Measurements from ENCODE around the gene ADGRB3. TPM values are rescaled to one million over a fixed set of nuclear protein-coding genes. Genes with fewer than 3 reads are reported as not detected.

Gene ADGRB3
- total and polyA plus RNA-seq, 8 donors = 0.19 to 16.0 (median 0.61) TPM; not detected in 1

DNA sequence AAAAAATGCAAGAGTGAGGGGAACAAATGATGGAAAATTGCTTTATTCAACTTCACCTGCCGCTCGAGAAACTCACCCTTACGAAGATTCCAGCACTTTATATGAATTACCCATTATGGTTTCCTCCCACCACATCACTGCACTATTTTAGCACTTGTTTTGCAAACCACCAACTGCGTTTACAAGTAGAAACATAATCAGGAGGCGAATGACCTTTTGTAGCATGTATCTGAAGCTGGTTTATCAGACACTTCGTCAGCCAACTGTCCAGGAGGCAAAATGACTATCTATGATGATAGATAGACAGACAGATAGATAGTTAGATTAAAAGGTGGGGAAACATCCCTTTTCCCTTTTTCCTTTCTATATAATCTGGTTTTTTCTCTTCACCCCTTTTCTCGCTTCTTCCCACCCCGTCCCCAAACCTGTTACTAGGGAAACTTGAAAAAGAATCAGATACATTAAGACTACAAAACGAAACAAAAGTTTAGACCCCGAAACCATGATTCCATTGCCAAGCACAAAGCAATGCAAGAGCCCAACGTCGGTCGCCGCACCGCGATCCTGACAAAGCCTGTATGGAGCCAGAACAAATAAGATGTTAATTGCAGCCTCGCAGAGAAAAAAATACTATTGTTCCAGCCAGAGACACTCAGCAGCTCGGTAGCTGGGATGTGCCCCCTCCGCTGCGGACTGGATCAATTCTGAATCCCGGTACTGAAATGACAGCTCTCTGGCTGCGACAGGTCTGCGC, 933 bp upstream of the ADGRB3 start:
- WGBS, 5 donors = 3 to 8% (median 4%) methylated on average over 23 of the region's 23 CpGs
- intact Hi-C loops (cut with DNase I; ENCODE audit: low total_unique reads) = no loop called here
- H3K4me1 ChIP-seq = peaks cover 4 to 33% (median 21%) of the 10 kb centered on the region in 4 donors

DNA sequence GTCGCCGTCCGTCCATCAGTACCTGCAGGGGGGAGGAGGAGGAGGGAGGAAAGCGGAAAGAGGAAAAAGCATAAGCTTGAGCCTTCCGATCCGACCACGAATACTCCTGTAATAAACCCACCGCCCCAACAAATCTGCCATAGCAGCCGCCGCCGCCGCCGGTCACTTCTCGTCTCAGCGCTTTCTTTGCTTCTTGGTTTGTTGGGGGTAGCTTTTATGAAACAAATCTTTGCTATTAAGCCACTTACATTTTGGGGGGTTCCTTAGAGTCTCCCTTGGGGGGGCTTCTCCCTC, 277 bp downstream of the ADGRB3 start:
- Histone ChIP-seq H3K4me1 (peaks cover 4 to 40% (median 28%) of the 10 kb centered on the region in 4 donors), H3K27ac (peak overlapping the region in 4 of 5 donors; percentile 28 to 81 (median 68)), H3K36me3 (no peaks in the 10 kb centered on the region), H3K27me3 (peaks cover 0 to 61% (median 28%) of the 10 kb centered on the region in 3 donors), H3K4me3 (peak overlapping the region; percentile 68 to 83 (median 74)), H3K9me3 (no peaks in the 10 kb centered on the region)
- intact Hi-C loops (cut with DNase I; ENCODE audit: low total_unique reads) = no loop called here
- no peak for TF ChIP-seq EP300 (IDR thresholded peaks at IDR 0.05)
- TF ChIP-seq, protein P1, sequence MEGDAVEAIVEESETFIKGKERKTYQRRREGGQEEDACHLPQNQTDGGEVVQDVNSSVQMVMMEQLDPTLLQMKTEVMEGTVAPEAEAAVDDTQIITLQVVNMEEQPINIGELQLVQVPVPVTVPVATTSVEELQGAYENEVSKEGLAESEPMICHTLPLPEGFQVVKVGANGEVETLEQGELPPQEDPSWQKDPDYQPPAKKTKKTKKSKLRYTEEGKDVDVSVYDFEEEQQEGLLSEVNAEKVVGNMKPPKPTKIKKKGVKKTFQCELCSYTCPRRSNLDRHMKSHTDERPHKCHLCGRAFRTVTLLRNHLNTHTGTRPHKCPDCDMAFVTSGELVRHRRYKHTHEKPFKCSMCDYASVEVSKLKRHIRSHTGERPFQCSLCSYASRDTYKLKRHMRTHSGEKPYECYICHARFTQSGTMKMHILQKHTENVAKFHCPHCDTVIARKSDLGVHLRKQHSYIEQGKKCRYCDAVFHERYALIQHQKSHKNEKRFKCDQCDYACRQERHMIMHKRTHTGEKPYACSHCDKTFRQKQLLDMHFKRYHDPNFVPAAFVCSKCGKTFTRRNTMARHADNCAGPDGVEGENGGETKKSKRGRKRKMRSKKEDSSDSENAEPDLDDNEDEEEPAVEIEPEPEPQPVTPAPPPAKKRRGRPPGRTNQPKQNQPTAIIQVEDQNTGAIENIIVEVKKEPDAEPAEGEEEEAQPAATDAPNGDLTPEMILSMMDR (IDR thresholded peaks at IDR 0.05) = no peak
- no peak for TF ChIP-seq POLR2AphosphoS5 (IDR thresholded peaks at IDR 0.05)
- no peak for TF ChIP-seq POLR2A (IDR thresholded peaks at IDR 0.05)
- 1 to 4% (median 3%) methylated on average over 13 to 15 of the region's 15 CpGs for WGBS, 5 donors
- no peak for DNase-seq

More for the DNA sequence above, 933 bp upstream of the ADGRB3 start:
- Histone ChIP-seq H3K27ac (peak overlapping the region; percentile 30 to 81 (median 77)), H3K36me3 (no peaks in the 10 kb centered on the region), H3K27me3 (peaks cover 0 to 53% (median 21%) of the 10 kb centered on the region in 3 donors), H3K4me3 (peak overlapping the region; percentile 68 to 83 (median 74)), H3K9me3 (no peaks in the 10 kb centered on the region)
- no peak for DNase-seq
- TF ChIP-seq POLR2AphosphoS5 (IDR thresholded peaks at IDR 0.05) = no peak
- TF ChIP-seq EP300 (IDR thresholded peaks at IDR 0.05) = no peak
- no peak for TF ChIP-seq POLR2A (IDR thresholded peaks at IDR 0.05)
- TF ChIP-seq, protein P1 (IDR thresholded peaks at IDR 0.05) = no peak

DNA sequence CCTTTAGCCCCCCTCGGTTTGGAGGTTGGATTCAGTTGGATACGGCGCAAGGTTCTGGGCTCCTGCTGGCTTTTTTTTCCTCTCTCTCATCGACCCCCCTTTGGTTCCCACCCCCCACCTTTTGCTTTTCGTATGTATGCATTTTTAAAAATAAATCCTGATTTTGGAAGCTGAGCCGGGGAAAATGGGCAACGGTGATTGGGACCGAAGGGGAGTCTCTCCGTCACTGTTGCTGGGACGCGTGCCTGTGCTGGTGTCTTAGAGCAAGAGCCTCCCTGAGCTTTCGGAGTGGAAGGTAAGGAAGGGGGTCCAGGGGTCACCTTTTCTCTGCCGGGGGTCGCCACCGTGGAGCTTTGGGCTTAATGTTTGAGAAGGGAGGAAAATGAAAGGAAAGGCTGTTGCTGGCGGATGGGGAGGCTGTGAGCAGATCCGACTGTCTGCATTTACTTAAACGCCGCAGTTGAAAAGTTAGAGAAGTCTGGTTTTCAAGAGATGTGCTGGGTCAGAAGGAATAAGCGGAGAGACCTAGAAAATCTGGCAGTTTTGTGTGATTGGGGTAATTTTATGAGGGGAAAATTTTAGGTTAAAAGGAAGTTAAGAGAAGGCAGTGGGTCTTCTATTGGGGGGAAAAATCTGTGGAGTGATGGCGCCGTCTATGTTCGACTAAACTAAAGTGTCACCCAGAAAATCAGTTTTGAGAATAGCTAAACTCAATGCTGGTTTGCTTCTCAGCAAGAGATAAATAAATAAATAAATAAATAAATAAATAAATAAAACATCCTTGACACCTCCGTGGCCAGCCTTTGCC, 828 bp downstream of the ADGRB3 start:
- WGBS, 5 donors = 2 to 4% (median 3%) methylated on average over 24 of the region's 24 CpGs
- intact Hi-C loops (cut with DNase I; ENCODE audit: low total_unique reads) = no loop called here
- H3K4me1 ChIP-seq = peaks cover 4 to 45% (median 29%) of the 10 kb centered on the region in 4 donors
- H3K4me3 ChIP-seq = peak overlapping the region; percentile 68 to 83 (median 74)
- H3K27ac ChIP-seq = peak overlapping the region; percentile 13 to 81 (median 57)
- TF ChIP-seq EP300 (IDR thresholded peaks at IDR 0.05) (no peak), POLR2A (IDR thresholded peaks at IDR 0.05) (no peak), POLR2AphosphoS5 (IDR thresholded peaks at IDR 0.05) (no peak)
- TF ChIP-seq, protein P1 (IDR thresholded peaks at IDR 0.05) = no peak
- H3K9me3 ChIP-seq = no peaks in the 10 kb centered on the region
- H3K36me3 ChIP-seq = no peaks in the 10 kb centered on the region
- peak in 1 of 2 donors; percentile 63 for DNase-seq
- peaks cover 0 to 61% (median 28%) of the 10 kb centered on the region in 3 donors for H3K27me3 ChIP-seq

DNA sequence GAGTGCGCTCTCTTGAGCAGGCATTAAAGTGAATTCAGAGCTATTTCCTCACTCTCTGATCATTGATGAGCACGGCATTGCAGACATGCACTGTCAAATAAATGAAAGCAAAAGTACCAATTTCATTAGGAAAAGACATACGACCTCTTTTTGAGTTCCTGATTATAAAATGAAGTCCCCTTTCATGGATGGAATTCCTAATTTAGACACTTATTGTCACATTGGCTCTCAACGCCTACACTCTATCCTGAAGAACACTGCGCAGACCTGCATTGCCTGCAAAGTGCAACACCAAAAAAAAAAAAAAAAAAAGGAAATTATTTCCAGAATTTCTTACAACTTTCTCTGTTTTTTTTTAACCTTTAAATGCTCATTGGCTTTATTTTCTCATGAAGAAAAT, 1.6 kb downstream of the ADGRB3 start:
- H3K27me3 ChIP-seq = peaks cover 0 to 61% (median 28%) of the 10 kb centered on the region in 3 donors

More for the DNA sequence above, 1.6 kb downstream of the ADGRB3 start:
- Histone ChIP-seq H3K27ac (peak overlapping the region in 1 of 5 donors; percentile 80), H3K4me3 (peak overlapping the region; percentile 68 to 83 (median 74)), H3K4me1 (peaks cover 4 to 45% (median 29%) of the 10 kb centered on the region in 4 donors), H3K36me3 (no peaks in the 10 kb centered on the region), H3K9me3 (no peaks in the 10 kb centered on the region)
- 41 to 50% (median 48%) methylated on average over 5 of the region's 5 CpGs for WGBS, 5 donors
- no peak for DNase-seq
- TF ChIP-seq POLR2A (IDR thresholded peaks at IDR 0.05) (no peak), EP300 (IDR thresholded peaks at IDR 0.05) (no peak), POLR2AphosphoS5 (IDR thresholded peaks at IDR 0.05) (no peak)
- TF ChIP-seq, protein P1 (IDR thresholded peaks at IDR 0.05) = no peak
- intact Hi-C loops (cut with DNase I; ENCODE audit: low total_unique reads) = no loop called here
